ENCODE results near the gene BIRC5.

GRCh38 chr17:78256707-78257591 lies 42.9 kb downstream of the BIRC5 start:
- no peak for TF ChIP-seq POLR2A (IDR thresholded peaks at IDR 0.05; ENCODE audit: low read depth)
- no peak for TF ChIP-seq EP300 (IDR thresholded peaks at IDR 0.05)
- no peak for TF ChIP-seq CTCF (IDR thresholded peaks at IDR 0.05)
